GM12872 (cell line): ENCODE data around the gene NHS.

Source experiments
- TF ChIP-seq, protein P1 (sequence below): IDR thresholded peaks from 3 replicates; pipeline ENCODE4 v1.5.1; 2011; ENCODE audit warnings: low read depth, mild to moderate bottlenecking, low read length, moderate library complexity; ENCODE audit not compliant: insufficient read depth

Gene NHS

DNA sequence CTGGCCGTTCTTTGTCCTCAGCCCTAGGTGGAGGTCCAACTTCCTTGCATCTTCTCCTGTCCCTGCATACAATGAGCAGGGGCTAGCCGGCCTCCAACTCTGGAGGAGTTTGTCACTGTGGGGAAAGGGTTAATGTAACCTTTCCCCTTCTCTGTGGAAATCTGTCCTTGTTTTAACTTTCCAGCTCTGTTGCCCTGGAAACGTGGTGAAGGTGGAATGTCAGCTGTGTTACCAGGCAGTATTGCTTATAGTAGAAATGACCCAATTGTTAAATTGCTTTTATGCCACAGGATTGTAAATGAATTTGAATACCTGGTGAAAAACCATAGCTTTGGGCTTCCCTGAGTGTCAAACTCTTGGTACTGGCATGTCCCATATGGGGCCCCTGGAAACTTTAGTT lies 230.7 kb downstream of the NHS start:
- TF ChIP-seq, protein P1, sequence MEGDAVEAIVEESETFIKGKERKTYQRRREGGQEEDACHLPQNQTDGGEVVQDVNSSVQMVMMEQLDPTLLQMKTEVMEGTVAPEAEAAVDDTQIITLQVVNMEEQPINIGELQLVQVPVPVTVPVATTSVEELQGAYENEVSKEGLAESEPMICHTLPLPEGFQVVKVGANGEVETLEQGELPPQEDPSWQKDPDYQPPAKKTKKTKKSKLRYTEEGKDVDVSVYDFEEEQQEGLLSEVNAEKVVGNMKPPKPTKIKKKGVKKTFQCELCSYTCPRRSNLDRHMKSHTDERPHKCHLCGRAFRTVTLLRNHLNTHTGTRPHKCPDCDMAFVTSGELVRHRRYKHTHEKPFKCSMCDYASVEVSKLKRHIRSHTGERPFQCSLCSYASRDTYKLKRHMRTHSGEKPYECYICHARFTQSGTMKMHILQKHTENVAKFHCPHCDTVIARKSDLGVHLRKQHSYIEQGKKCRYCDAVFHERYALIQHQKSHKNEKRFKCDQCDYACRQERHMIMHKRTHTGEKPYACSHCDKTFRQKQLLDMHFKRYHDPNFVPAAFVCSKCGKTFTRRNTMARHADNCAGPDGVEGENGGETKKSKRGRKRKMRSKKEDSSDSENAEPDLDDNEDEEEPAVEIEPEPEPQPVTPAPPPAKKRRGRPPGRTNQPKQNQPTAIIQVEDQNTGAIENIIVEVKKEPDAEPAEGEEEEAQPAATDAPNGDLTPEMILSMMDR = no peak

DNA sequence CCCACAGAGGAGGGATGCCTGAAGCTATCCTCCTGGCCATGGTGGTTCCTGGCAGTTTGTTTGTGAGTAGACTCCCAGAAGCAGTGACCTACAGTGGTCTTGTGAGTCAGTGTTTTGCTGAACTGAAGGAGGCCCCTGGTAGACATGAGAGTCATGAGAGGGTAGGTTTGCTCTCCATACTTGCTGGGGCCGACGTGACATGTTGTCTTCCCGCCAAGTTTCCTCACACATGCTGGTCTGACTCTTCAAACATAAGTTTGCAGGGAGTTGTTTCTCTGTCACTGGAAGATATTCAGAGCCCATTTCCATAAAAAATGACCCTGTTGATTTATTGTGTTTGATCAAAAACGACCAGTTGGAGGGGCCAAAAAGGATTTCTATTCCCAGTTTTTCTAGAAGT lies 231.2 kb downstream of the NHS start:
- TF ChIP-seq, protein P1 = no peak

DNA sequence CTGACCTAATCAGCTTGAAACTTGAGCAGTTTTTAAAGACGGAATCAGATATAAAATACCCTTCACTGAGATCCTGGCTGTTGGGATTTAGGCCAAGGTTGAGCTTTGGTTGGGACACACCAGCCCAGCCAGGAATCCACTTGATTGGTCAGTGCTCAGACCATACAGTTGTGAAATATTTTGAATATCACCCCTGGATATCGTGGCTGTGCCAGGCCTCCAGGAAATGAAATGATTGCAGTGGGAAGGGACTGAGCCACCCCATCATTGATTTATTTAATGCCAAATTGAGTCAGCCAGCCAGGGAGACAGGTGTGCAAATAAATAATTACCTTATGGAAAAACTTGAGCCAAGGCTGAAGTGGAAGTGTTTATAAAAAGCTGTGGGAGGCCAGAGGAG lies 233.9 kb downstream of the NHS start:
- TF ChIP-seq, protein P1 = no peak

DNA sequence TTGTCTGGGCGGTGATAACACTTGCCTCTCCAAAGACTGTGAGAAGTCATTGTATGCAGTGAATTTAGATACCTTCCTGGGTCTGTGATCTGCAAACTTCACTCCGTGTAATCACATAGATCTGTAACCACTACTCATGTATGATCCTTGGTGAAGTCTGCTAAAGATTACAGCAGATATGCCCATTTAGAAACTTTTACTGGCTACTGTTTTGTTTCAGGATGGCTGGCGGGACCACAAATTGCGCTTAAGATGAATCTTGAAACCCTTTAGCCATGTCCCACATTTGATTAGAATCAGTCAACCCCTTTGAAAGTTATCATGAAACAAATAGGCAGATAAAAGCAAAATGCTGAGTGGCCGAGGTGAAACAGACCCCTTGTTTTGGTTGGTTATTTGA lies 235.8 kb downstream of the NHS start:
- TF ChIP-seq, protein P1 = no peak

GRCh38 chrX:17613979-17614588 lies 239.1 kb downstream of the NHS start:
- TF ChIP-seq, protein P1 = no peak

GRCh38 chrX:17616936-17617335 lies 241.9 kb downstream of the NHS start:
- TF ChIP-seq, protein P1 = no peak

- TF ChIP-seq, protein P1 = no peak
Measured at GRCh38 chrX:17617806-17618205, 242.8 kb downstream of the NHS start.
